ENCODE results near the gene ZC2HC1B. TPM values are rescaled to one million over a fixed set of nuclear protein-coding genes. Genes with fewer than 3 reads are reported as not detected.

ZC2HC1B gene
- total RNA-seq, 1 experiment from 2014 or later: not detected

DNA sequence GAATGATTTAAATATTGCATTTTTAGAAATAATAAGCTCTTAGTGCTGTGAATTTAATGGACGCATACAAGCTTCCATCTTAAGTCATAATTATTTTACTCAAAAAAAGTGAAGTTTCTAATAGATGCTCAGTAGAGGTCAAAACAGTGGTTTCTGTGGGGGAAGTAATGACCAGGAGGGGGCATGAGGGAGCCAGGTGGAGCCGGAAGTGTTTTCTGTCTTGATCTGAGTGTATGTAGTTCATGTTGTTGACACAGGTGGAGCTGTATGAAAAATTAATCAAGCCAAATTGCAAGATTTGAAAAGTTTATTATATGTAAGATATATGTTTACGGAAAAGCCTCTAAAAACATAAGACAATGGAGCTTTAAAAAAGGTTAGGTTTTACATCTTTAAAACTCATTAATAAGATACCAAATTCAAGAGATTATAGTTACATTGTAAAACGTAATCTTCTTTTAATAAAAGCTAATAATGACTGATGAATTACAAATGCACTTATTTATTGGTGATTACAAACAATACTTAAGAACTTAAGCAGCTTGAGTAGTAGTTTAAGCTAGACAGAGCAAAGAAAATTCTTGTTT, 75.8 kb downstream of the ZC2HC1B start:
- no peak overlapping the region for H3K4me3 Mint-ChIP-seq (ENCODE audit: unreplicated experiment)
- no TSS peak for BruUV-seq (replicated peaks)
- no peaks in the 10 kb centered on the region for H3K9me3 Mint-ChIP-seq (ENCODE audit: unreplicated experiment)
- intact Hi-C loops (cut with micrococcal nuclease): loop anchor here (1.0 kb wide), 2 partner anchors 73 to 365 kb away; no protein-coding TSS in a partner anchor
- peaks cover 4% of the 10 kb centered on the region for H3K4me1 Mint-ChIP-seq (ENCODE audit: insufficient read depth, unreplicated experiment)
- TF ChIP-seq, protein P1, sequence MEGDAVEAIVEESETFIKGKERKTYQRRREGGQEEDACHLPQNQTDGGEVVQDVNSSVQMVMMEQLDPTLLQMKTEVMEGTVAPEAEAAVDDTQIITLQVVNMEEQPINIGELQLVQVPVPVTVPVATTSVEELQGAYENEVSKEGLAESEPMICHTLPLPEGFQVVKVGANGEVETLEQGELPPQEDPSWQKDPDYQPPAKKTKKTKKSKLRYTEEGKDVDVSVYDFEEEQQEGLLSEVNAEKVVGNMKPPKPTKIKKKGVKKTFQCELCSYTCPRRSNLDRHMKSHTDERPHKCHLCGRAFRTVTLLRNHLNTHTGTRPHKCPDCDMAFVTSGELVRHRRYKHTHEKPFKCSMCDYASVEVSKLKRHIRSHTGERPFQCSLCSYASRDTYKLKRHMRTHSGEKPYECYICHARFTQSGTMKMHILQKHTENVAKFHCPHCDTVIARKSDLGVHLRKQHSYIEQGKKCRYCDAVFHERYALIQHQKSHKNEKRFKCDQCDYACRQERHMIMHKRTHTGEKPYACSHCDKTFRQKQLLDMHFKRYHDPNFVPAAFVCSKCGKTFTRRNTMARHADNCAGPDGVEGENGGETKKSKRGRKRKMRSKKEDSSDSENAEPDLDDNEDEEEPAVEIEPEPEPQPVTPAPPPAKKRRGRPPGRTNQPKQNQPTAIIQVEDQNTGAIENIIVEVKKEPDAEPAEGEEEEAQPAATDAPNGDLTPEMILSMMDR (IDR thresholded peaks at IDR 0.05; ENCODE audit: unreplicated experiment): peak; percentile 79
- H3K27me3 Mint-ChIP-seq (ENCODE audit: insufficient read depth, unreplicated experiment): no peaks in the 10 kb centered on the region
- no peaks in the 10 kb centered on the region for H3K36me3 Mint-ChIP-seq (ENCODE audit: insufficient read depth, unreplicated experiment)
- ChIA-PET CTCF (interaction anchor here (0.5 to 7.6 kb wide), 30 partner anchors 9 to 1134 kb away, joined by 3 to 75 read pairs (median 5); partner anchors contain the start of gene PLAGL1), POLR2A (interaction anchor here (0.7 to 1.5 kb wide), 3 partner anchors 68 to 528 kb away, joined by 3 to 9 read pairs (median 7); partner anchors contain the start of gene PLAGL1)
- DNase-seq (ENCODE audit: unreplicated experiment): peak; percentile 73
- H3K27ac Mint-ChIP-seq (ENCODE audit: low read depth, unreplicated experiment): no peak overlapping the region

DNA sequence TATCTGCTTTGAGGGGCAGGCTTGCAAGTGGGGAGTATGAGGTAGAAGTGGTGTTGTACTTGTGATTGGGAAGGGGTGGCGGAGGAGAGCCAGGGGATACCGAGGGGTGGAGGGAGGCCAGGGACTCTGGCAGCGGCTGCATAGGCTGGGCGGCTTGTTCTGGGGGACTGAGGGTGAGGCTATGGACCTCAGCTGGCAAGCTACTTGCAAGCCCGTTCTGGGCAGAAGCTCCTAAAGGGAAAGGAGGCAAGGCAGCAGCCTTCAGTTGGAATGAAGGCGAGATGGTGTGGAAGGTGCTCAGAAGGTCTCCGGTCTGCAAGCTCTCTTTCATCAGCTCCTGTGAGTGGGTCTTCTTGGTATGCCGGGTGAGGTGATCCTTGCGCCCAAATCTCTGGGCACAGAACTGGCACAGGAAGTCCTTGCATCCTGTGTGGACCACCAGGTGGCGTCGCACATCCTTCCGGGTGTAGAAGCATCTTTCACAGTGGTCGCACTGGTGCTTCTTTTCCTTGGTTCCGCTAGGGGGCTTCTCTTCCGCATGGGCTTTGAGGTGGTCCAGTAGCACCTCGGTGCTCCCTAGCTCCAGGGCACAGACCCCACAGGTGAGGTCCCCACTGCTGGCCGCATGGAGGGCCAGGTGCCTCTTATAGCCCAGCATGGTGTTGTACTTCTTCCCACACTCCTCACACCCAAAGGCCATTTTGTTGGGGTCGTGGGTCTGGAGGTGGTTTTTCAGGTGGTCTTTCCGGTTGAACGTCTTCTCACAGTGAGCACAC, 77.8 kb downstream of the ZC2HC1B start:
- Mint-ChIP-seq H3K9me3 (ENCODE audit: unreplicated experiment) (no peaks in the 10 kb centered on the region), H3K4me1 (ENCODE audit: insufficient read depth, unreplicated experiment) (peaks cover 4% of the 10 kb centered on the region), H3K4me3 (ENCODE audit: unreplicated experiment) (no peak overlapping the region), H3K27ac (ENCODE audit: low read depth, unreplicated experiment) (no peak overlapping the region), H3K27me3 (ENCODE audit: insufficient read depth, unreplicated experiment) (no peaks in the 10 kb centered on the region), H3K36me3 (ENCODE audit: insufficient read depth, unreplicated experiment) (no peaks in the 10 kb centered on the region)
- CTCF ChIA-PET: interaction anchor here (0.5 to 7.6 kb wide), 16 partner anchors 9 to 1611 kb away, joined by 3 to 75 read pairs (median 4); partner anchors contain the start of gene PLAGL1
- TF ChIP-seq, protein P1 (IDR thresholded peaks at IDR 0.05; ENCODE audit: unreplicated experiment): peak; percentile 55
- BruUV-seq (replicated peaks): no TSS peak
- peak; percentile 56 for DNase-seq (ENCODE audit: unreplicated experiment)
- POLR2A ChIA-PET: interaction anchor here (1.5 kb wide), 1 partner anchor 71 kb away, joined by 5 read pairs; no protein-coding TSS in a partner anchor
- intact Hi-C loops (cut with micrococcal nuclease): no loop called here

DNA sequence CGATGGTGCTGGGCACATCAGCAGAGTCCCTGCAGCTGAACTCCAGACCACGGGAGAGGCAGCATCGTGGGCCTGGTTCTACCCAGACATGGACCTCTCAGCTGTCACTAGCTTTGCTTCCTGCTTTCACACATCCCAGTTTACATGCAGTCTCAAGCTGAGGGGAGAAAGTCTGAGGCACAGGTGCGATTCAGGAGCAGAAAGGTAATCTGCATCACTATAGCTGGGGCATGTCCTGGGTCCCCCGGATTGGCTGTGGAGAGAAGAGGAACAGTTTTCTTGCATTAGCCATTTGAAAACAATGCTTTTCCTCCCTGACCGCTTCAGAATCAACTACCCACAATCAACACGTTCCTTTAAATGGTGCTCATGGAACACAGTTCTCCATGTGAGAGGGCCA, 83.9 kb downstream of the ZC2HC1B start:
- DNase-seq (ENCODE audit: unreplicated experiment): no peak
- Mint-ChIP-seq H3K4me3 (ENCODE audit: unreplicated experiment) (no peak overlapping the region), H3K9me3 (ENCODE audit: unreplicated experiment) (no peaks in the 10 kb centered on the region), H3K36me3 (ENCODE audit: insufficient read depth, unreplicated experiment) (peaks cover 6% of the 10 kb centered on the region), H3K27ac (ENCODE audit: low read depth, unreplicated experiment) (no peak overlapping the region), H3K27me3 (ENCODE audit: insufficient read depth, unreplicated experiment) (no peaks in the 10 kb centered on the region), H3K4me1 (ENCODE audit: insufficient read depth, unreplicated experiment) (no peaks in the 10 kb centered on the region)
- TF ChIP-seq, protein P1 (IDR thresholded peaks at IDR 0.05; ENCODE audit: unreplicated experiment): no peak
- no TSS peak for BruUV-seq (replicated peaks)
- CTCF ChIA-PET: interaction anchor here (0.7 to 4.3 kb wide), 4 partner anchors 8 to 76 kb away, joined by 3 to 27 read pairs (median 4); no protein-coding TSS in a partner anchor
- POLR2A ChIA-PET: no interaction called here
- intact Hi-C loops (cut with micrococcal nuclease): no loop called here

GRCh38 chr6:143949535-143949934, 85.3 kb downstream of the ZC2HC1B start:
- no peaks in the 10 kb centered on the region for H3K4me1 Mint-ChIP-seq (ENCODE audit: insufficient read depth, unreplicated experiment)
- ChIA-PET POLR2A (no interaction called here), CTCF (interaction anchor here (0.6 to 4.3 kb wide), 2 partner anchors 10 to 19 kb away, joined by 3 to 27 read pairs; no protein-coding TSS in a partner anchor)
- BruUV-seq (replicated peaks): no TSS peak
- intact Hi-C loops (cut with micrococcal nuclease): no loop called here
- no peak for DNase-seq (ENCODE audit: unreplicated experiment)
- no peaks in the 10 kb centered on the region for H3K27me3 Mint-ChIP-seq (ENCODE audit: insufficient read depth, unreplicated experiment)
- H3K4me3 Mint-ChIP-seq (ENCODE audit: unreplicated experiment): no peak overlapping the region
- TF ChIP-seq, protein P1 (IDR thresholded peaks at IDR 0.05; ENCODE audit: unreplicated experiment): no peak
- no peak overlapping the region for H3K27ac Mint-ChIP-seq (ENCODE audit: low read depth, unreplicated experiment)
- peaks cover 6% of the 10 kb centered on the region for H3K36me3 Mint-ChIP-seq (ENCODE audit: insufficient read depth, unreplicated experiment)
- no peaks in the 10 kb centered on the region for H3K9me3 Mint-ChIP-seq (ENCODE audit: unreplicated experiment)
